Panc1 (cell line): ENCODE measurements around the gene ZBTB7C. TPM values are rescaled to one million over a fixed set of nuclear protein-coding genes. Genes with fewer than 3 reads are reported as not detected.

Experiments
- ATAC-seq: fragments of 200-7000 bp; cut with Tn5 transposase; 2 replicates; pipeline ENCODE4 v1.9.1; 2020; ENCODE audit warnings: mild to moderate bottlenecking, moderate library complexity
- BruUV-seq: library from RNA; stranded (reverse); fragments of 400-500 nt; replicated peaks from 2 replicates; lab custom pipeline; 2021; lab: Mats Ljungman, UMichigan
- CTCF ChIA-PET: fragments of 300-600 bp; sonication (Branson Sonifier 250); formaldehyde crosslinking; loops from one replicate; lab custom pipeline; 2022; ENCODE audit warnings: antibody characterized with exemption; lab: Charles Lee
- POLR2A ChIA-PET: fragments of 300-600 bp; sonication (Branson Sonifier 250); formaldehyde crosslinking; loops from one replicate; lab custom pipeline; 2022; ENCODE audit warnings: antibody characterized with exemption; lab: Charles Lee
- DNase-seq: peaks from one replicate; pipeline ENCODE4 v3.0.0-alpha.2; 2010; ENCODE audit warnings: low read depth, low spot score
- H3K27ac ChIP-seq: 2 replicates; pipeline ENCODE4 v1.5.1; 2011; ENCODE audit warnings: mild to moderate bottlenecking, low read length, inconsistent platforms
- H3K27me3 ChIP-seq: fragments of 200-500 bp; sonication (Bioruptor generic); 2 replicates; pipeline ENCODE4 v1.6.0; 2014; ENCODE audit warnings: low read length, inconsistent platforms; ENCODE audit not compliant: control insufficient read depth, insufficient read depth
- H3K36me3 ChIP-seq: fragments of 200-500 bp; sonication (Bioruptor generic); 2 replicates; pipeline ENCODE4 v1.5.1; 2014; ENCODE audit warnings: inconsistent platforms, mild to moderate bottlenecking, low read length, moderate library complexity; ENCODE audit not compliant: control insufficient read depth, insufficient read depth
- H3K4me1 ChIP-seq: 2 replicates; pipeline ENCODE4 v1.5.1; 2011; ENCODE audit warnings: inconsistent platforms, mild to moderate bottlenecking, low read length, moderate library complexity; ENCODE audit not compliant: control insufficient read depth, insufficient read depth
- H3K4me3 ChIP-seq, 2 experiments: 2 replicates each; pipeline ENCODE4 v1.5.1; 2011 to 2012; ENCODE audit warnings: low read depth in 2 of 2, low read length in 2 of 2, mild to moderate bottlenecking in 2 of 2, inconsistent platforms in 1 of 2, moderate library complexity in 1 of 2
- H3K9me3 ChIP-seq: fragments of 200-500 bp; sonication (Bioruptor generic); 2 replicates; pipeline ENCODE4 v1.5.1; 2014; ENCODE audit warnings: low read depth, mild to moderate bottlenecking, inconsistent platforms, low read length, moderate library complexity; ENCODE audit not compliant: control insufficient read depth, insufficient read depth
- POLR2AphosphoS5 ChIP-seq: IDR thresholded peaks from 2 replicates; pipeline ENCODE4 v1.6.1; 2012; ENCODE audit warnings: mild to moderate bottlenecking, low read depth, low read length, moderate library complexity
- REST ChIP-seq, 2 experiments: IDR thresholded peaks; 2 replicates each; pipeline ENCODE4 v1.6.1; 2011 to 2012; ENCODE audit warnings: low read depth in 2 of 2, control low read depth in 1 of 2, low read length in 1 of 2, mild to moderate bottlenecking in 1 of 2, moderate library complexity in 1 of 2; ENCODE audit not compliant: insufficient read depth in 1 of 2
- SIN3A ChIP-seq: IDR thresholded peaks from 2 replicates; pipeline ENCODE4 v1.6.1; 2012; ENCODE audit warnings: low read depth, mild to moderate bottlenecking, low read length, moderate library complexity, borderline replicate concordance; ENCODE audit not compliant: insufficient read depth
- TCF7L2 ChIP-seq: IDR thresholded peaks from 2 replicates; pipeline ENCODE4 v1.6.1; 2011; ENCODE audit warnings: mild to moderate bottlenecking, low read depth, low read length, inconsistent platforms
- in situ Hi-C: cut with HindIII; loops from 2 replicates; pipeline ENCODE4 v1.10.0; 2016; ENCODE audit warnings: low sequenced_read_pairs, low pct_unique_long_range_greater_than_20kb
- intact Hi-C: fragments of 100-400 bp; cut with micrococcal nuclease; formaldehyde crosslinking; loops from one replicate; pipeline ENCODE4 v1.10.0; 2022; ENCODE audit not compliant: unreplicated experiment
- total RNA-seq: library from RNA; stranded (reverse); gene quantifications from one replicate; pipeline ENCODE4 v1.2.1, GENCODE V29; 2021; ENCODE audit not compliant: unreplicated experiment
- TF ChIP-seq, protein P1 (sequence below): fragments of 450-650 bp; IDR thresholded peaks from 2 replicates; pipeline ENCODE4 v1.5.1; 2017; ENCODE audit warnings: mild to moderate bottlenecking

The ZBTB7C gene
- total RNA-seq, 1 experiment from 2014 or later = 0.03 TPM

GRCh38 chr18:48042431-48042830 lies 366.8 kb downstream of the ZBTB7C start:
- intact Hi-C loops = no loop called here
- in situ Hi-C loops = no loop called here
- H3K27ac ChIP-seq = no peak overlapping the region
- H3K9me3 ChIP-seq = no peaks in the 10 kb centered on the region
- H3K4me1 ChIP-seq = no peaks in the 10 kb centered on the region
- ChIA-PET POLR2A (no interaction called here), CTCF (no interaction called here)
- H3K27me3 ChIP-seq = no peaks in the 10 kb centered on the region; the same call in 1 of the 2 replicates
- DNase-seq = no peak
- no peak for ATAC-seq
- TF ChIP-seq, protein P1, sequence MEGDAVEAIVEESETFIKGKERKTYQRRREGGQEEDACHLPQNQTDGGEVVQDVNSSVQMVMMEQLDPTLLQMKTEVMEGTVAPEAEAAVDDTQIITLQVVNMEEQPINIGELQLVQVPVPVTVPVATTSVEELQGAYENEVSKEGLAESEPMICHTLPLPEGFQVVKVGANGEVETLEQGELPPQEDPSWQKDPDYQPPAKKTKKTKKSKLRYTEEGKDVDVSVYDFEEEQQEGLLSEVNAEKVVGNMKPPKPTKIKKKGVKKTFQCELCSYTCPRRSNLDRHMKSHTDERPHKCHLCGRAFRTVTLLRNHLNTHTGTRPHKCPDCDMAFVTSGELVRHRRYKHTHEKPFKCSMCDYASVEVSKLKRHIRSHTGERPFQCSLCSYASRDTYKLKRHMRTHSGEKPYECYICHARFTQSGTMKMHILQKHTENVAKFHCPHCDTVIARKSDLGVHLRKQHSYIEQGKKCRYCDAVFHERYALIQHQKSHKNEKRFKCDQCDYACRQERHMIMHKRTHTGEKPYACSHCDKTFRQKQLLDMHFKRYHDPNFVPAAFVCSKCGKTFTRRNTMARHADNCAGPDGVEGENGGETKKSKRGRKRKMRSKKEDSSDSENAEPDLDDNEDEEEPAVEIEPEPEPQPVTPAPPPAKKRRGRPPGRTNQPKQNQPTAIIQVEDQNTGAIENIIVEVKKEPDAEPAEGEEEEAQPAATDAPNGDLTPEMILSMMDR = no peak
- TF ChIP-seq TCF7L2 (no peak), REST (IDR thresholded peaks at IDR 0.05; ENCODE audit: insufficient read depth in 1 of 2, low read depth in 2 of 2, low read length in 1 of 2) (no peak), SIN3A (no peak), POLR2AphosphoS5 (no peak)
- BruUV-seq = no TSS peak
- H3K36me3 ChIP-seq = no peaks in the 10 kb centered on the region
- H3K4me3 ChIP-seq = no peak overlapping the region

DNA sequence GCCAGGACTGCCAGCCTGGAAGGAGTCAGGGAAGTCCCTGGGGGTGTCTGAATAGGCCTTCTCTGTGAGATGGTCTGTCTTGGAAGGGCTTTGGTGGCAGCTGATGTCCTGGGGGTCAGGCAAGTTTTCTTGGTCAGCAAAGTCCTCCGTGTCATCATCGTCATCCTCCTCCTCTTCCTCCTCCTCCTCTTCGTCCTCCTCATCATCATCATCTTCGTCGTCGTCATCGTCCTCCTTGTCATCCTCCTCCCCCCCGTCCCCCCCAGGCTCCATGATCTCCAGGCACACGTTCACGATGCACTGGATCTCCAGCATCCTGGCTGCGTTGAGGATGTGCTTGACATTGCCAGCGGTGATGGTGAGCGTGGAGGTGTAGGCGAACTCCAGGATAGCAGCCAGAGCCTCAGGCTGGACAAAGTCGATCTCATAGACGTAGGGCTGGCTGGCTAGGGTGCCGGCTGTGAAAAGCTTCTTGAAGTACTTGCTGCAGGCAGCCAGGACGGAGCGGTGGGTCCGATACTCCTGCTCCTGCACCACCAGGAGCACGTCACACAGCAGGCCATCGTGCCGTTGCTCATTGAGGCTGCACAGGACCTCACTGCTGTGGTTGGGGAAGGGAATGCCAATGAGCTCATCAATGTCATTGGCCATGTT lies 368.6 kb downstream of the ZBTB7C start:
- in situ Hi-C loops = no loop called here
- BruUV-seq = no TSS peak
- CTCF ChIA-PET = no interaction called here

DNA sequence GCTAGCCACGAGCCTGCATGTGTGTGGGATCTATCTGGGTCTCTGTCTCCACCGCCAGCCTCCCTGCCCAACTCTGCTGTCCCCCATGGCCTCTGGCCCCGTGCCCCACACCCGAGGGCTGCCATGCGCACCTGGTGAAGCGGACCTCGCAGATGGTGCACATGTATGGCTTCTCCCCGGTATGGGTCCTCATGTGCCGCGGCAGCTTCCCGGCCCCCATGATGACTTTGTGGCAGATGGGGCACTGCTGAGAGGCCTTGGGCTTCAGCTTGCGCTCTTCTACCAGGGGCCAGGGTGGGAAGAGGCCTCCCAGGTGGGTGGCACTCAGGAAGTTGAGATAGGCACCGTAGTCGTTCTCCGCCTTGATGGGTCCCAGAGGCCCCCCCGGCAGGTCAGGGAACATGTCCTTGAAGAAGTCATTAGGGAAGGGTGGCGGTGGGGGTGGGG lies 369.4 kb downstream of the ZBTB7C start:
- Histone ChIP-seq H3K4me3 (no peak overlapping the region), H3K27me3 (no peaks in the 10 kb centered on the region), H3K27ac (no peak overlapping the region), H3K36me3 (no peaks in the 10 kb centered on the region), H3K9me3 (no peaks in the 10 kb centered on the region), H3K4me1 (no peaks in the 10 kb centered on the region)
- BruUV-seq = no TSS peak
- ATAC-seq = no peak
- ChIA-PET POLR2A (no interaction called here), CTCF (no interaction called here)
- in situ Hi-C loops = no loop called here
- TF ChIP-seq TCF7L2 = no peak
- intact Hi-C loops = no loop called here
- no peak for DNase-seq

More for the DNA sequence above, 368.6 kb downstream of the ZBTB7C start:
- intact Hi-C loops = no loop called here
- ATAC-seq (no peak), DNase-seq (no peak)
- POLR2A ChIA-PET = no interaction called here
- no peak for TF ChIP-seq SIN3A
- no peaks in the 10 kb centered on the region for H3K36me3 ChIP-seq
- H3K27me3 ChIP-seq = no peaks in the 10 kb centered on the region
- no peak overlapping the region for H3K4me3 ChIP-seq
- H3K9me3 ChIP-seq = no peaks in the 10 kb centered on the region
- H3K4me1 ChIP-seq = no peaks in the 10 kb centered on the region
- H3K27ac ChIP-seq = no peak overlapping the region
